GM21723 (cell line): Measurements from ENCODE around the gene ADARB2.

Experiments used
- ATAC-seq: cut with Tn5 transposase; IDR thresholded peaks from one replicate; pipeline ENCODE4 v1.9.1; 2021; ENCODE audit warnings: mild to moderate bottlenecking, moderate library complexity; ENCODE audit not compliant: unreplicated experiment

Gene ADARB2

GRCh38 chr10:1378473-1378872, 358.9 kb downstream of the ADARB2 start:
- ATAC-seq: no peak

GRCh38 chr10:1377740-1378397, 359.5 kb downstream of the ADARB2 start:
- ATAC-seq: no peak

DNA sequence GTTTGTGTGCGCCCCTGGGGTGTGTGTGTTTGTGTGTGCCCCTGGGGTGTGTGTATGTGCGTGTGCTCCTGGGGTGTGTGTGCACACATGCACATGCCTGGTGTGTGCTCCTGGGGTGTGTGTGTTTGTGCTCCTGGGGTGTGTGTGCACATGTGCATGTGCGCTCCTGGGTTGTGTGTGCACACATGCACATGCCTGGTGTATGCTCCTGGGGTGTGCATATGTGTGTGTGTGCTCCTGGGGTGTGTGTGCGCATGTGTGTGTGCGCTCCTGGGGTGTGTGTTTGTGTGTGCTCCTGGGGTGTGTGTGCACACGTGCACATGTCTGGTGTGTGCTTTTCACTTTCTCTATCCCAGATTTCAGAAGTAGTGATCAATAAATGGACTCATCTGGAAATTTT, 360.1 kb downstream of the ADARB2 start:
- no peak for ATAC-seq

GRCh38 chr10:1376384-1376945, 360.9 kb downstream of the ADARB2 start:
- ATAC-seq: no peak

GRCh38 chr10:1375346-1376170, 361.8 kb downstream of the ADARB2 start:
- no peak for ATAC-seq

- ATAC-seq: no peak
Measured at GRCh38 chr10:1374511-1375345, 362.6 kb downstream of the ADARB2 start.

DNA sequence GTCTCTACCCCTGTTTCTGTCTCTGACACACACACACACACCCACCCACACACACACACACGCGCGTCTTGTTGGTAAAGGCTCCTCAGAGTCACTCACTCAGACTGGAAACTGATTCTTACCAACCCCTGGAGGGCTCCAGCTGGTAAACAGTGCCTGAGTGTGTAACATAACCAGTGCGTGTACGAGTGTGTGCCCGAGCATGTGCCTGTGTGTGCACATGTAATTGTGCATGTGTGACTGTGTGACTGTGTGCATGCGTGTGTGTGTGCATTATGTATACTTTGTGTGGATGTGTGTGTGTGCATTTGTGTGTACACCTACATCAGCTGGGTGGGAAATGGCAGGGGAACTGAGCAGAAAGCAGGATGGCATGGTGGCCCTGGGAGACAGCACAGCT, 364.0 kb downstream of the ADARB2 start:
- no peak for ATAC-seq

DNA sequence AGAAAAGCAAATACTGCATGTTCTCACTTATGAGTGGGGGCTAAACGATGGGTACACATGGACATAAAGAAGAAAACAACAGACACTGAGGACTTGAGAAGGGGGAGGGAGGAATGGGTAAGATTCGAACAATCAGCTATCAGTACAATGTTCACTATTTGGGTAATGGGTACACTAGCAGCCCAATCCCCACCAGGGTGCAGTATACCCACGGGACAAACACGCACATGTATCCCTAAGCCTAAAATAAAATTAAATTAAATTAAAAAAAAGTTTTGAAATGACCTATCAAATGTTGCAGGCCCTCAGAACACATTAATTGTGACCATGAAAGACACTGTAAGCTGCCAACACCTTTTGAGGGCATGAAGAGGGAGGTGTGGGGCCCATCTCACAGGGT, 365.1 kb downstream of the ADARB2 start:
- ATAC-seq: no peak

GRCh38 chr10:1370298-1370697, 367.0 kb downstream of the ADARB2 start:
- ATAC-seq: no peak

DNA sequence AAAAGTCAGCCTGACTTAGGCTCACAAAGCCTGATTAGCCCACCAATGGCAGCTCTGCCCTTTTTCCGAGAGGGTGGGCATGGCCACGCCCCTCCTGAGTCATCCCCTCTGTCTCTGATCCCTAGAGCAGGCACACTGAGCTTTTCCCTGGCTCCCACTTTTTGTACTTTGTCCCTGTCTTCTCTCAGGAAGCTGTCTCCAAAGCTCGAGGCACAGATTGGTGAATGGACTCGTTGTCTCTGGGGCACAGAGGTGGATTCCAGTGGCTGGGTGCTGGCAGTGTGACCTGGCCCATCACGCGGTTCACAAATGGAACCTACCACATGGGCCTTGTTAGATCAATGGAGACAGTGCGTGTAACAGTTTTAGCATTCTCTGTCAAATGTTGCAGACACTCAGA, 367.7 kb downstream of the ADARB2 start:
- ATAC-seq: no peak

DNA sequence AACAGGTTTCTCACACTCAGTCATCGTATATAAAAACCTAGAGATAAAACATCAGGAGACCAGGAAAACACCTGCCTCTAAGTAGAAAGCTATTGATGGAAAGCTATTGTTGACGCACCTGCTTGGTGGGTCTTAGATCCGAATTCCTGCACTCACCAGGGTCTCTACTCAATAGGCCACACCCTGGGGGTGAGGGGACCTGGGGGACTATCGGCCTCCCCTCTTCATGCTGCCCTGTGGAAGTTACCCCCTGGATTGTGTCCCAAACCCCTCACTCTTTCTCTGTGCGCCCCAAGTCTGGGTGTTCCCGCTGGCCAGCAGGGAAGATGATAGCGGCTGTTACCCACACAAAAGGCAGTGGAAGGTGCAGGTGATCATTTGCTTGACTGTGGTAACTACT, 368.1 kb downstream of the ADARB2 start:
- ATAC-seq: no peak

DNA sequence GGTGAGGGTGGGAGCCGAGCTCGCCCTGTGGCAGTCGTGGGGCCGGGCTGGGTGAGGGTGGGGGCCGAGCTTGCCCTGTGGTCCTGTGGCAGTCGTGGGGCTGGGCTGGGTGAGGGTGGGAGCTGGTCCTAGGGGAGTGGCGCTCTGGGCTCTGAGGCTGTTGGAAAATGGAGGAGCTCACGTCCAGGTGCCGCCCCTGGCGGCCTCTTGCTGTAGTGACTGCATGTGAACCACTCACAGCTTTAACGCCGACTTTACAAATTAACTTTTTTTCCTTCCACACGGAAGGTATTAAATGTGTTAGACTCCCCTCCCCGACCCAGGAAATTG, 368.5 kb downstream of the ADARB2 start:
- no peak for ATAC-seq

DNA sequence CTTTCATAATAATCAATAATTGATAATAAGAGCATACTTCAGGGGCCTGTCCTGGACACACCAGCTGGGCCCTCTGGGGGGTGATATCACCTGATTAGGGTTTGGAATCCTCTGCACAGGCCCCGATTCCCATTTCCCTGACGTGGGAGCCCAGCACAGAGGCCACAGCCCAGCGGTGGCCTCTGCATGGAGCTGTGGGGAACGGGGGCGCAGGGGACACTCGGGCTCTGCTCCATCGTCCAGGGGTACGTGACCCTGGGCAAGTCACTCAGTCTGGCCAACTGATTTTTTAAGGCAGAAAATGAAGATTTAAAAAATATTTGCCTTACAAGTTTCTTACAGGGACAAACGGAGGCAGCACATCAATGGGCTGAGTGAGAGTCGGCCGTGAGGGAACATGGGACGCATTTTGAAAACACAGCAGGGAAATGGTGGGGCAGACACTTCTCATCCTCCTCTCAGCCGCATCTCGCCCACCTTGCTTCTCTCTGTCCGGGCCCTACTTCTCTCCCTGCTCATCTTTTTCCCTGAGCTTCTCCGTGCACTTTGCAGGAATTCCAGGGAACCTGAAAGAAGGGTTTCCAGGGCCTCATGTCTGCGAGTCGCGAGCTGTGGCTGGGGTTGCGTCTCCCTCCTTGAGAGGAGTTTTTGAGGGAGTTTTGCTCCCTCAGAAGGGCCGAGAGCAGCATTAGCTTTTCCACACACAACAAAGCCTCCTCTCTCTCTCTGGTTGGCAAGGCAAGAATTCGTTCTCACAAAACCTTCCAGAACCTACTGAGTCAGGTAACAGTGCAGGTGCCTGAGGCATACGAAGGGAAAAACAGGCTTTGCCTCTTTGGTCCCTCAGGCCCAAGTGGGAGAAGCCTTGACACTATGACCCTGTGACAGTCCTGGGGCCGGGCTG, 369.1 kb downstream of the ADARB2 start:
- no peak for ATAC-seq

GRCh38 chr10:1366811-1367425, 370.4 kb downstream of the ADARB2 start:
- no peak for ATAC-seq

DNA sequence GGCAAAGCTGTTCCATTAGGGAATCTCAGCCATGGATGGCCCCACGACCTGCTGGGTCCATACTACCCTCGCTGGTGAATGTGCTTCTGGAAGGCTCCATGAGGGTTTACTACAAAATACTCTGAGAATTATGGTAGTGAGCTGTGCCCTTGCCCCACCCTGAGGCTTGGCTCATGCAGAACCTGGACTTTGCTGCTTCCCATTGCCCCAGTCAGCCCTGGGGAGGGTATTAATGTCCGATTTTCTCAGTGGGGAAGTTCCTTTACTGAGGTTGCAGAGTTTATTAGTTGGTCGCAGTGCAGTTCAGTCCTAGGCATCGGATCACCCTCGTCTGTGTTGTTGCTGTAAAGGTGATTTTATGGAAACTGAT, 371.0 kb downstream of the ADARB2 start:
- no peak for ATAC-seq

- no peak for ATAC-seq
Measured at GRCh38 chr10:1365540-1366321, 371.6 kb downstream of the ADARB2 start.

DNA sequence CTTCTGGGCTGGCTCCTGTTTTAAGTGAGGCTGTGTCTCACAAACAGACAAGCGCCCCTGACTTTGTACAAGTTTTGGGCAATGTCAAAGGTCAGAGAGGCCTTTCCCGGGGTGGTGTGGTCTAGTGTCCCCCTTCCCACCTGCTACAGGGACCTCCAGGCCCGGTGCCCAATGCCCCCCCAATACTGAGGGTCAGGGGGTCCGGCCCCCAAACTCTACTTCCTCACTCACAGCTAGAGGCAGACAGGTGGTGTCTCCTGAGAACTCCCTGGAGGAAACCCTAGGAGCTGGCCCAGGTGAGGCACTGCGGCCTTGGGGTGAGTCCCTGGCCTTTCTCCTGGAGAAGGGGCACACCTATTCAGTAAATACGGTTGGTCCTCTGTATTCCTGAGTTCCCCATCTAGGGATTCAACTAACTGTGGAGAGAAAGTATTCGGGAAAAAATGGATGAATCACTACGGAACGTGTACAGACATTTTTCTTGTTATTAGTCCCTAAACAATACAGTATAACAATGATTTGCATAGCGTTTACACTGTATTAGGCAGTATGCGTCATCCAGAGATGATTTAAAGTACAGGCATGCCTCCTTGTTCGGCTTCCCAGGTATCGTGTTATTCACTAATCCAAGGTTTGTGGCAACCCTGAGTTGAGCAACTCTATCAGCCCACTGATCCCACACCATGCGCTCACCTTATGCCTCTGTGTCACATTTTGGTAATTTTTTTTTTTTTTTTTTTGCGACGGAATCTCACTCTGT, 373.0 kb downstream of the ADARB2 start:
- ATAC-seq: no peak

- no peak for ATAC-seq
Measured at GRCh38 chr10:1363446-1364121, 373.7 kb downstream of the ADARB2 start.
